Occipital lobe (tissue), 1 donor: ENCODE data around the gene TEX36. TPM values are rescaled to one million over a fixed set of nuclear protein-coding genes. Genes with fewer than 3 reads are reported as not detected.

Experiments used
- total RNA-seq: library from RNA; depleted of rRNA; stranded (reverse); fragments of >200 nt; gene quantifications from one replicate; pipeline ENCODE4 v1.2.3, GENCODE V29; 2014

The TEX36 gene
- total RNA-seq, 1 donor from 2014 or later = not detected

Other genes starting within 250 kb of the TEX36 start
- 51.9 TPM for gene EDRF1, start 36.5 kb upstream of the TEX36 start, total RNA-seq
- not detected for gene MMP21, start 92.7 kb upstream of the TEX36 start, total RNA-seq
- gene UROS, start 140.1 kb upstream of the TEX36 start, total RNA-seq = 44.8 TPM
- 33.8 TPM for gene BCCIP, start 140.4 kb upstream of the TEX36 start, total RNA-seq
- 20.4 TPM for gene DHX32, start 198.1 kb upstream of the TEX36 start, total RNA-seq
- 2.5 TPM for gene FANK1, start 213.4 kb upstream of the TEX36 start, total RNA-seq